ENCODE measurements around the gene ATG7.

The ATG7 gene

GRCh38 chr3:11601446-11602238 lies 329.4 kb downstream of the ATG7 start:
- peak; percentile 73 for DNase-seq (ENCODE audit: low spot score)
- TF ChIP-seq, protein P1, sequence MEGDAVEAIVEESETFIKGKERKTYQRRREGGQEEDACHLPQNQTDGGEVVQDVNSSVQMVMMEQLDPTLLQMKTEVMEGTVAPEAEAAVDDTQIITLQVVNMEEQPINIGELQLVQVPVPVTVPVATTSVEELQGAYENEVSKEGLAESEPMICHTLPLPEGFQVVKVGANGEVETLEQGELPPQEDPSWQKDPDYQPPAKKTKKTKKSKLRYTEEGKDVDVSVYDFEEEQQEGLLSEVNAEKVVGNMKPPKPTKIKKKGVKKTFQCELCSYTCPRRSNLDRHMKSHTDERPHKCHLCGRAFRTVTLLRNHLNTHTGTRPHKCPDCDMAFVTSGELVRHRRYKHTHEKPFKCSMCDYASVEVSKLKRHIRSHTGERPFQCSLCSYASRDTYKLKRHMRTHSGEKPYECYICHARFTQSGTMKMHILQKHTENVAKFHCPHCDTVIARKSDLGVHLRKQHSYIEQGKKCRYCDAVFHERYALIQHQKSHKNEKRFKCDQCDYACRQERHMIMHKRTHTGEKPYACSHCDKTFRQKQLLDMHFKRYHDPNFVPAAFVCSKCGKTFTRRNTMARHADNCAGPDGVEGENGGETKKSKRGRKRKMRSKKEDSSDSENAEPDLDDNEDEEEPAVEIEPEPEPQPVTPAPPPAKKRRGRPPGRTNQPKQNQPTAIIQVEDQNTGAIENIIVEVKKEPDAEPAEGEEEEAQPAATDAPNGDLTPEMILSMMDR (IDR thresholded peaks at IDR 0.05; ENCODE audit: extremely low read depth, missing control alignments) = no peak

GRCh38 chr3:11602239-11602840 lies 330.1 kb downstream of the ATG7 start:
- TF ChIP-seq, protein P1 (IDR thresholded peaks at IDR 0.05; ENCODE audit: extremely low read depth, missing control alignments) = no peak
- no peak for DNase-seq (ENCODE audit: low spot score)

DNA sequence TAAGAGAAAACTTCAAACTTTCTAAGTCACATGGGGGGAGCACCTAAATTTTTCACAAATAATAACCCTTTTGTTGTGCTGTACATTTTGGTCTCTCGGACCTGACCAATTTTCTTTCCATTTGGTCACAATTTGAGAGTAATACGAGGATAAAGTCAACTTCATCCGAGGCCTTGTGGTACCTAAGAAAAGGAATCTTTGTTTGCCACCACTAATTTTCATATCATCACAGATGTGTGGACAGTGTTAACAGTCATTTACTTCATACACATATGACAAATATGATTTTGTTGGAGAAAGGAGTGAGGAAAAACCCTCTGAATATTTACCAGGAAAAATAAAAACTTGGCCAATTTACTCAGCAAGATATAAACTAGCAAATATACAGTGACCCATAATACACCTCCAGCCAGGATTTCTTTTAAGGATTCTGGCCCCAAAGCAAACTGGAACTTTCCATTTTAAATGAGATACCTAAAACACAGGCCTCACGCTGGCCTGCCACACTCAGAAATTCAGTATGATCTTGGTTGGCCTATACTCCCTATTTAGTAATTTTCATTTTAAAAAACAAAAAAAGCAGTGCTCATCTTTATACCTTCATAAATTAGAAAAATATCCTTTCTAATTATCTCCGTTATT lies 330.8 kb downstream of the ATG7 start:
- no peak for DNase-seq (ENCODE audit: low spot score)
- TF ChIP-seq, protein P1 (IDR thresholded peaks at IDR 0.05; ENCODE audit: extremely low read depth, missing control alignments) = no peak

DNA sequence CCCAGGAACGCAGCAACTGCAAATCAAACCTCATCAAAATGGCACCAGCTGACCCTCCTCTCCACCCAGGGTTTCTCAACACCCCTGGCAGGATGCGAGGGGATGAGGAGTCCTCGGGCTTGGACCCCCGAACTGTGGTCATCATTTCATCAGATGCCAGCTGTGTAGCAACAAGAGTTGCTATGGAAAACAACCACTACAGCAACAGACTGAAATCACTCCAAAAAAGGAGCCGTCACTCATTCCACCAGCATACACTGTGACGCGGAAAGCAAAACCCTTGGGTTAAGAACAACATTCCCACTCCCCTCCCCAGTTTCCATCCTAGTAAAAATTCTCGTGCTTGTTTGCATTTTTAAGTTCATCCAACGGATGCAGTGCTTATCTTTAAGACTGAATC lies 331.4 kb downstream of the ATG7 start:
- DNase-seq (ENCODE audit: low spot score) = no peak

DNA sequence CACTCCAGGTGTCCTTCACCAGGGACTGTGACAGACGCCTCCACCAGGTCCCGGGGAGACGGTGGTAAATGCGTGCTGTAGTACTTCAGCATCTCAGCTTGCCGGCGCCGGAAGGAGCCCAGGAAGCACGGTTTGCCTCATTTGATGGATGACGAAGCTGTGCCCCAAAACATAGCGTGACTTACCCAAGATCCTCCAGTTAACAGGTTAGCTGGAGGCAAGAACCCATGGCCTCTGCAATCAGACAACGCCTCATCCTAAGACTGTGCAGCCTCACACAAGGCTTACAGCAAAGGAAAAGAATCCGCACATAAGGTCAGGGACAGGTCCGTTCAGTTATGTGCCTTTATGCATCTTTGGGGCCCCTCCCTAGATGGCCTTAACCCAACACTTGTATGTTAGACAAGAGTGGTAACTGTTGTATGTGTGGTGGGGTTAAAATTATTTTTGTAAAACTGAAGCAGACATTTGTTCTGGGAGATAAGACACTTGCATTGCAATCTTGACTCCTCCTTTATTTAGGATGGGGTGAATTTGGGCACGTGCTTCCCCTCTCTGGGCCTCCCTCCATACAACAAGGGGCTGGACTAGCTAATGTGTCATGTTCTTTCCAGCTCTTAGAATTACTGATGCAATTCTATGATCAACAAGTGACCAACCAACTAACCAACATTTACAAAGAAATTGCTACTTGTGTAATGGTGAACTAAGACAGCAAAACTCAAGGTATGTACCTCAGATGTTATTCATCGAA lies 332.1 kb downstream of the ATG7 start:
- TF ChIP-seq, protein P1 (IDR thresholded peaks at IDR 0.05; ENCODE audit: extremely low read depth, missing control alignments) = no peak
- no peak for DNase-seq (ENCODE audit: low spot score)

More for the DNA sequence above, 331.4 kb downstream of the ATG7 start:
- TF ChIP-seq, protein P1 (IDR thresholded peaks at IDR 0.05; ENCODE audit: extremely low read depth, missing control alignments) = no peak

GRCh38 chr3:11605398-11605797 lies 333.2 kb downstream of the ATG7 start:
- TF ChIP-seq, protein P1 (IDR thresholded peaks at IDR 0.05; ENCODE audit: extremely low read depth, missing control alignments) = no peak
- DNase-seq (ENCODE audit: low spot score) = no peak
